ENCODE data around the gene EXT2. TPM values are rescaled to one million over a fixed set of nuclear protein-coding genes. Genes with fewer than 3 reads are reported as not detected.

The EXT2 gene
- polyA plus RNA-seq, 1 of the 3 experiments (the other 2 are of a cell fraction): 92.9 TPM

DNA sequence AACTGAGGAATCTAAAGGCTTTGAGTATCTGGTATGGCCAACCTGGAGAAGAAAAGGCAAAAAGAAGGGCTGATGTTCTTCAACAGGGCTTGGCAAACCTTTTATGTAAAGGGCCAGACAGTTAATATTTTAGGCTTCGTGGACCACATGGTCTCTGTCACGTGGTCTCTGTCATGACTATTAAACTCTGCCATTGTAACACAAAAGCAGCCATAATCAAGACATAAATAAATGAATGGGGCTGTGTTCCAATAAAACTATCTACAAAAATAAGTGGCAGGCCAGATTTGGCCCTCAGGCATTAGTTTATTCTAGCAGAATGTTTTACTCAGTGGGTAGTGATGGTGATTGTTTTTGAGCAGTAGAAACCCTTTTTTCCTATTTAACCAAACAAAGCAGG is 48.2 kb upstream of the EXT2 start:
- Histone ChIP-seq H3K9ac (no peak overlapping the region), H4K20me1 (ENCODE audit: insufficient read depth) (no peaks in the 10 kb centered on the region), H3K4me1 (ENCODE audit: control insufficient read depth in 1 of 2, insufficient read depth in 2 of 2, low read depth in 1 of 2, low read length in 1 of 2) (no peaks in the 10 kb centered on the region), H3F3A (replicated peaks; ENCODE audit: insufficient read depth) (no peaks in the 10 kb centered on the region), H3K36me3 (replicated peaks in 1 of 2; ENCODE audit: control insufficient read depth in 1 of 2, insufficient read depth in 2 of 2, low read length in 1 of 2) (no peaks in the 10 kb centered on the region), H2AFZ (ENCODE audit: low read depth) (no peak overlapping the region), H3K27ac (ENCODE audit: low read depth in 2 of 2, low read length in 1 of 2) (no peak overlapping the region), H3K9me3 (no peaks in the 10 kb centered on the region), H3K9me2 (no peaks in the 10 kb centered on the region), H3K27me3 (ENCODE audit: insufficient read depth) (no peaks in the 10 kb centered on the region; the same call in 1 of the 2 replicates), H3K79me2 (ENCODE audit: insufficient read depth) (no peaks in the 10 kb centered on the region), H3K4me2 (no peak overlapping the region), H3K4me3 (ENCODE audit: low read depth in 2 of 2, low read length in 1 of 2) (no peak overlapping the region)
- no peak for DNase-seq
- CTCF ChIA-PET: interaction anchor here (0.9 kb wide), 1 partner anchor 48 kb away, joined by 3 read pairs; the partner anchor contains the start of gene EXT2
- POLR2A ChIA-PET: no interaction called here
- TF ChIP-seq RCOR1 (IDR thresholded peaks at IDR 0.05; ENCODE audit: low read length): no peak
- TF ChIP-seq SIN3A (IDR thresholded peaks at IDR 0.05; ENCODE audit: borderline replicate concordance, low read depth, low read length): no peak
- no peak for TF ChIP-seq RXRA (IDR thresholded peaks at IDR 0.05; ENCODE audit: borderline replicate concordance, low read depth)
- TF ChIP-seq, protein P1, sequence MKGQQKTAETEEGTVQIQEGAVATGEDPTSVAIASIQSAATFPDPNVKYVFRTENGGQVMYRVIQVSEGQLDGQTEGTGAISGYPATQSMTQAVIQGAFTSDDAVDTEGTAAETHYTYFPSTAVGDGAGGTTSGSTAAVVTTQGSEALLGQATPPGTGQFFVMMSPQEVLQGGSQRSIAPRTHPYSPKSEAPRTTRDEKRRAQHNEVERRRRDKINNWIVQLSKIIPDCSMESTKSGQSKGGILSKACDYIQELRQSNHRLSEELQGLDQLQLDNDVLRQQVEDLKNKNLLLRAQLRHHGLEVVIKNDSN (IDR thresholded peaks at IDR 0.05; ENCODE audit: borderline replicate concordance, low read depth): no peak
- TF ChIP-seq, protein P2, sequence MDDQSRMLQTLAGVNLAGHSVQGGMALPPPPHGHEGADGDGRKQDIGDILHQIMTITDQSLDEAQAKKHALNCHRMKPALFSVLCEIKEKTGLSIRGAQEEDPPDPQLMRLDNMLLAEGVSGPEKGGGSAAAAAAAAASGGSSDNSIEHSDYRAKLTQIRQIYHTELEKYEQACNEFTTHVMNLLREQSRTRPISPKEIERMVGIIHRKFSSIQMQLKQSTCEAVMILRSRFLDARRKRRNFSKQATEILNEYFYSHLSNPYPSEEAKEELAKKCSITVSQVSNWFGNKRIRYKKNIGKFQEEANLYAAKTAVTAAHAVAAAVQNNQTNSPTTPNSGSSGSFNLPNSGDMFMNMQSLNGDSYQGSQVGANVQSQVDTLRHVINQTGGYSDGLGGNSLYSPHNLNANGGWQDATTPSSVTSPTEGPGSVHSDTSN (IDR thresholded peaks at IDR 0.05): no peak
- TF ChIP-seq TCF12 (IDR thresholded peaks at IDR 0.05): no peak
- no peak for TF ChIP-seq JUND (IDR thresholded peaks at IDR 0.05)
- TF ChIP-seq FOSL2 (IDR thresholded peaks at IDR 0.05; ENCODE audit: borderline replicate concordance, low read depth): no peak
- TF ChIP-seq RAD21 (IDR thresholded peaks at IDR 0.05; ENCODE audit: low read length): no peak
- TF ChIP-seq RFX5 (IDR thresholded peaks at IDR 0.05; ENCODE audit: low read length): no peak
- 4% methylated on average over 2 of the region's 2 CpGs for WGBS (ENCODE audit: low lambda C conversion rate)

DNA sequence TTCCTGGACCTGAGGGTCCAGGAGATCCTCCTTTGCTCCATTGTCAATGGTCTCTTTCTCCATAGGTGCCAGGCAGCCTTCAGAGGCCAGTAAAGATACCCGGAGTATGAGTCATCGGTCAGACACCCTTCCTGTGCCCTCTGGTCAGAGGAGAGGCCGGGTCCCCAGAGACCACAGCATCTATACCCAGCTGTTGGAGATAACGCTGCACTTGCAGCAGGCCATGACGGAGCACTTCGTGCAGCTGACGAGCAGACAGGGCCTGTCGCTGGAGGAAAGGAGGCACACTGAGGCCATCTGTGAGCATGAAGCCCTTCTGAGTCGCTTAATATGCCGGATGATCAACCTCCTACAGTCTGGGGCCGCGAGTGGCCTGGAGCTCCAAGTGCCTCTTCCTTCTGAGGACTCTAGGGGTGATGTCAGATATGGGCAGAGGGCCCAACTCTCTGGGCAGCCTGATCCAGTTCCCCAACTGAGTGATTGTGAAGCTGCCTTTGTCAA is 47.5 kb upstream of the EXT2 start, which contains the start of gene ACCSL:
ACCSL (plus strand) TSS at position 51 of the 501 bp plus-strand sequence; CDS start at position 107, 56 bp downstream.
- no peaks in the 10 kb centered on the region for H3K4me1 ChIP-seq (ENCODE audit: control insufficient read depth in 1 of 2, insufficient read depth in 2 of 2, low read depth in 1 of 2, low read length in 1 of 2)
- POLR2A ChIA-PET: no interaction called here
- no peak within 1 kb of the TSS for H2AFZ ChIP-seq (ENCODE audit: low read depth)
- H4K20me1 ChIP-seq (ENCODE audit: insufficient read depth): no peaks in the 10 kb centered on the region
- DNase-seq: no peak
- H3K36me3 ChIP-seq (replicated peaks in 1 of 2; ENCODE audit: control insufficient read depth in 1 of 2, insufficient read depth in 2 of 2, low read length in 1 of 2): no peaks in the 10 kb centered on the region
- 70% methylated on average over 12 of the region's 12 CpGs for WGBS (ENCODE audit: low lambda C conversion rate)
- no peaks in the 10 kb centered on the region for H3K79me2 ChIP-seq (ENCODE audit: insufficient read depth)
- H3K4me2 ChIP-seq: no peak within 1 kb of the TSS
- no peaks in the 10 kb centered on the region for H3K9me3 ChIP-seq
- H3K4me3 ChIP-seq (ENCODE audit: low read depth in 2 of 2, low read length in 1 of 2): no peak within 1 kb of the TSS
- no peak within 1 kb of the TSS for H3K27ac ChIP-seq (ENCODE audit: low read depth in 2 of 2, low read length in 1 of 2)
- no peaks in the 10 kb centered on the region for H3K9me2 ChIP-seq
- no peaks in the 10 kb centered on the region; the same call in 1 of the 2 replicates for H3K27me3 ChIP-seq (ENCODE audit: insufficient read depth)
- H3K9ac ChIP-seq: no peak within 1 kb of the TSS
- no peaks in the 10 kb centered on the region for H3F3A ChIP-seq (replicated peaks; ENCODE audit: insufficient read depth)
- CTCF ChIA-PET: interaction anchor here (0.7 to 1.7 kb wide), 3 partner anchors 11 to 158 kb away, joined by 3 to 6 read pairs (median 5); partner anchors contain the start of gene EXT2
- TF ChIP-seq RCOR1 (IDR thresholded peaks at IDR 0.05; ENCODE audit: low read length): no peak
- TF ChIP-seq EZH2phosphoT487 (IDR thresholded peaks at IDR 0.05; ENCODE audit: borderline replicate concordance, low read depth): no peak
- no peak for TF ChIP-seq GATA2 (CRISPR knock-in tag; IDR thresholded peaks at IDR 0.05)
- no peak for TF ChIP-seq POLR2AphosphoS5 (IDR thresholded peaks at IDR 0.05; ENCODE audit: low read depth, low read length)
- TF ChIP-seq CHD2 (IDR thresholded peaks at IDR 0.05; ENCODE audit: low read length, partially characterized antibody): no peak
- no peak for TF ChIP-seq YY1 (IDR thresholded peaks at IDR 0.05; ENCODE audit: low read depth)
- TF ChIP-seq MXI1 (IDR thresholded peaks at IDR 0.05; ENCODE audit: low read depth, low read length): no peak
- TF ChIP-seq, protein P1 (IDR thresholded peaks at IDR 0.05; ENCODE audit: borderline replicate concordance, low read depth): no peak
- TF ChIP-seq EP300 (IDR thresholded peaks at IDR 0.05; ENCODE audit: borderline replicate concordance in 1 of 2, low read depth in 1 of 2, low read length in 1 of 2): no peak
- no peak for TF ChIP-seq JUND (IDR thresholded peaks at IDR 0.05)
- TF ChIP-seq SMC3 (IDR thresholded peaks at IDR 0.05; ENCODE audit: low read depth, low read length): no peak
- no peak for TF ChIP-seq FOSL2 (IDR thresholded peaks at IDR 0.05; ENCODE audit: borderline replicate concordance, low read depth)
- TF ChIP-seq, protein P3, sequence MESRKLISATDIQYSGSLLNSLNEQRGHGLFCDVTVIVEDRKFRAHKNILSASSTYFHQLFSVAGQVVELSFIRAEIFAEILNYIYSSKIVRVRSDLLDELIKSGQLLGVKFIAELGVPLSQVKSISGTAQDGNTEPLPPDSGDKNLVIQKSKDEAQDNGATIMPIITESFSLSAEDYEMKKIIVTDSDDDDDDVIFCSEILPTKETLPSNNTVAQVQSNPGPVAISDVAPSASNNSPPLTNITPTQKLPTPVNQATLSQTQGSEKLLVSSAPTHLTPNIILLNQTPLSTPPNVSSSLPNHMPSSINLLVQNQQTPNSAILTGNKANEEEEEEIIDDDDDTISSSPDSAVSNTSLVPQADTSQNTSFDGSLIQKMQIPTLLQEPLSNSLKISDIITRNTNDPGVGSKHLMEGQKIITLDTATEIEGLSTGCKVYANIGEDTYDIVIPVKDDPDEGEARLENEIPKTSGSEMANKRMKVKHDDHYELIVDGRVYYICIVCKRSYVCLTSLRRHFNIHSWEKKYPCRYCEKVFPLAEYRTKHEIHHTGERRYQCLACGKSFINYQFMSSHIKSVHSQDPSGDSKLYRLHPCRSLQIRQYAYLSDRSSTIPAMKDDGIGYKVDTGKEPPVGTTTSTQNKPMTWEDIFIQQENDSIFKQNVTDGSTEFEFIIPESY (IDR thresholded peaks at IDR 0.05; ENCODE audit: borderline replicate concordance, low read depth): no peak
- no peak for TF ChIP-seq RAD21 (IDR thresholded peaks at IDR 0.05; ENCODE audit: low read length)
- no peak for TF ChIP-seq FOXM1 (IDR thresholded peaks at IDR 0.05; ENCODE audit: low read depth)
- TF ChIP-seq, protein P4, sequence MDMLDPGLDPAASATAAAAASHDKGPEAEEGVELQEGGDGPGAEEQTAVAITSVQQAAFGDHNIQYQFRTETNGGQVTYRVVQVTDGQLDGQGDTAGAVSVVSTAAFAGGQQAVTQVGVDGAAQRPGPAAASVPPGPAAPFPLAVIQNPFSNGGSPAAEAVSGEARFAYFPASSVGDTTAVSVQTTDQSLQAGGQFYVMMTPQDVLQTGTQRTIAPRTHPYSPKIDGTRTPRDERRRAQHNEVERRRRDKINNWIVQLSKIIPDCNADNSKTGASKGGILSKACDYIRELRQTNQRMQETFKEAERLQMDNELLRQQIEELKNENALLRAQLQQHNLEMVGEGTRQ (IDR thresholded peaks at IDR 0.05; ENCODE audit: borderline replicate concordance, low read depth, low read length): no peak
- no peak for TF ChIP-seq MEF2A (IDR thresholded peaks at IDR 0.05; ENCODE audit: borderline replicate concordance, low read depth)
